Suprapubic skin (tissue), 3 donors: Measurements from ENCODE around the gene GPR183.

Experiments
- CTCF ChIP-seq, 2 donors: fragments of 200-600 bp in 1 of 2; fragments of 450-650 bp in 1 of 2; sonication (generic) in 1 of 2; IDR thresholded peaks; one replicate each; pipeline ENCODE4 v1.5.1; 2016 to 2019; ENCODE audit warnings: antibody characterized with exemption in 2 of 2, mild to moderate bottlenecking in 1 of 2, moderate library complexity in 1 of 2
- EP300 ChIP-seq: sonication (generic); formaldehyde crosslinking; IDR thresholded peaks from one replicate; pipeline ENCODE4 v1.6.1; 2017; ENCODE audit warnings: antibody characterized with exemption
- POLR2A ChIP-seq, 2 donors: fragments of 450-650 bp; IDR thresholded peaks; one replicate each; pipeline ENCODE4 v1.6.1; 2017; ENCODE audit warnings: antibody characterized with exemption in 2 of 2, mild to moderate bottlenecking in 2 of 2, moderate library complexity in 2 of 2

DNA sequence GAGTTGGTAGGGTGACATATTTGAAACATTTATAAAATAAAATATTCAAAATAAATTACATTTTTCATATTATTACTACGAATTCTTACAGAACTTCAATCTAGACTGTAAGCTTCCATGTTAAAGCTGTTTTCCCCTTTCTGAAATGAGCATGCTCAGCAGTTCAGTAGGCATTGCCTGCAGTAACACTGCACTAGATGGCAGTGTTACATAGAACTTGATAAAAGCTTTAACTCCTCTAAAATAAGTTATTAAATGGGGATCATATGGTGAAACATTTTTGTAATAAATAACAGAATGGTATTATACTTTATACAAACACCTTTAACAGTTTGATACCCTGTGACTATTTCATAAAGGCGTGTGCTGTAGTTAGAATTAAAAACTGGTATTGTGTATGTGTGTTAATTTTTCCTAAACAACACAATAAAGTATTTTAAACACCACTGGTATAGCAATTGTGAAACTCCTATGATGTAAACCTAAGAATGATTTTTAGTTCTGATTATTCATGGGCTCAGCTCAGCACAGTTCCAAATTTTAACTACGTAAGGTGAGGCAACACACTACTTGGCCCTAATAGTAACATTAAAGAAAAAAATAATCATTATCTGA is 37.5 kb downstream of the GPR183 start:
- no peak for TF ChIP-seq POLR2A (IDR thresholded peaks at IDR 0.05)
- TF ChIP-seq EP300, result no peak
- peak in 1 of 2 donors; percentile 51 for TF ChIP-seq CTCF (IDR thresholded peaks at IDR 0.05)
